H1 (cell line): ENCODE measurements around the gene LCORL. TPM values are rescaled to one million over a fixed set of nuclear protein-coding genes. Genes with fewer than 3 reads are reported as not detected.

Source experiments
- CTCF ChIA-PET: fragments of 300-600 bp; sonication (Branson Sonifier 250); formaldehyde crosslinking; loops from one replicate; lab custom pipeline; 2021; ENCODE audit not compliant: partially characterized antibody; lab: Charles Lee
- POLR2A ChIA-PET: fragments of 300-600 bp; sonication (Branson Sonifier 250); formaldehyde crosslinking; loops from one replicate; lab custom pipeline; 2021; ENCODE audit warnings: inconsistent platforms; ENCODE audit not compliant: partially characterized antibody; lab: Charles Lee
- DNase-seq, 2 experiments: peaks; one replicate each; pipeline versions ENCODE4 v3.0.0 to v3.0.0-alpha.2; 2010 to 2022; ENCODE audit warnings: low spot score in 2 of 2, low read depth in 1 of 2, mixed read lengths in 1 of 2
- FAIRE-seq: peaks from 2 replicates; lab custom pipeline; 2011; peaks lifted over from hg19 to GRCh38; lab: Jason Lieb, UNC
- H2AFZ ChIP-seq: 2 replicates; pipeline ENCODE4 v1.8.1; 2012; ENCODE audit warnings: low read length, inconsistent platforms
- H2AK5ac ChIP-seq: 2 replicates; pipeline ENCODE4 v1.6.1; 2013; ENCODE audit warnings: low read depth, low read length
- H2BK120ac ChIP-seq: replicated peaks from 2 replicates; pipeline ENCODE3; 2013; ENCODE audit warnings: low read depth, low read length, inconsistent platforms
- H2BK12ac ChIP-seq: 2 replicates; pipeline ENCODE4 v1.6.1; 2013; ENCODE audit warnings: low read depth, low read length
- H2BK15ac ChIP-seq: 2 replicates; pipeline ENCODE4 v1.6.1; 2013; ENCODE audit warnings: low read length
- H2BK20ac ChIP-seq: 2 replicates; pipeline ENCODE4 v1.6.1; 2013; ENCODE audit warnings: low read length
- H2BK5ac ChIP-seq: 2 replicates; pipeline ENCODE4 v1.6.1; 2013; ENCODE audit warnings: low read depth, low read length
- H3K14ac ChIP-seq: 2 replicates; pipeline ENCODE4 v1.6.1; 2013; ENCODE audit warnings: inconsistent platforms; ENCODE audit not compliant: insufficient read length
- H3K18ac ChIP-seq: 2 replicates; pipeline ENCODE4 v1.6.1; 2013; ENCODE audit warnings: low read length; ENCODE audit errors: extremely low read depth
- H3K23ac ChIP-seq: 2 replicates; pipeline ENCODE4 v1.6.1; 2013; ENCODE audit warnings: inconsistent platforms; ENCODE audit not compliant: insufficient read length
- H3K23me2 ChIP-seq: 2 replicates; pipeline ENCODE4 v1.6.1; 2013; ENCODE audit warnings: low read depth, low read length
- H3K27ac ChIP-seq: 2 replicates; pipeline ENCODE4 v1.6.1; 2011; ENCODE audit warnings: low read depth, low read length, inconsistent platforms
- H3K27me3 ChIP-seq, 4 experiments: replicated peaks in 1 of 4; 1 replicate in 1 of 4; 2 replicates in 3 of 4; pipeline versions ENCODE4 v1.6.1 to v1.8.1; 2011 to 2013; ENCODE audit warnings: low read length in 3 of 4, mild to moderate bottlenecking in 3 of 4, inconsistent platforms in 2 of 4, mixed read lengths in 2 of 4, moderate library complexity in 1 of 4; ENCODE audit not compliant: control insufficient read depth in 3 of 4, insufficient read depth in 3 of 4; ENCODE audit errors: extremely low read depth in 1 of 4
- H3K36me3 ChIP-seq, 4 experiments: 2 replicates each; pipeline versions ENCODE4 v1.6.1 to v1.8.1; 2011 to 2013; ENCODE audit warnings: mild to moderate bottlenecking in 4 of 4, low read length in 3 of 4, moderate library complexity in 2 of 4, control low read depth in 1 of 4, inconsistent platforms in 1 of 4; ENCODE audit not compliant: insufficient read depth in 4 of 4, control insufficient read depth in 2 of 4
- H3K4ac ChIP-seq: replicated peaks from 2 replicates; pipeline ENCODE3; 2013; ENCODE audit warnings: low read length, low read depth, mixed read lengths, inconsistent platforms; ENCODE audit not compliant: insufficient read length
- H3K4me1 ChIP-seq, 4 experiments: replicated peaks in 1 of 4; 1 replicate in 1 of 4; 2 replicates in 3 of 4; pipeline versions ENCODE4 v1.6.1 to v1.8.1; 2011 to 2013; ENCODE audit warnings: low read length in 3 of 4, inconsistent platforms in 2 of 4, mixed read lengths in 1 of 4; ENCODE audit not compliant: insufficient read depth in 4 of 4, control insufficient read depth in 3 of 4
- H3K4me2 ChIP-seq, 2 experiments: 2 replicates each; pipeline versions ENCODE4 v1.6.1 to v1.8.1; 2011 to 2013; ENCODE audit warnings: low read depth in 2 of 2, low read length in 2 of 2, control low read depth in 1 of 2, inconsistent platforms in 1 of 2, mild to moderate bottlenecking in 1 of 2; ENCODE audit not compliant: insufficient read depth in 1 of 2
- H3K4me3 ChIP-seq, 4 experiments: fragments of 200-600, 300-600 bp in 1 of 4; sonication (generic), shearing (Covaris generic), sonication (Bioruptor Twin) in 1 of 4; 2 replicates each; pipeline versions ENCODE4 v1.5.1 to v1.8.1; 2011 to 2016; ENCODE audit warnings: low read length in 4 of 4, low read depth in 3 of 4, control low read depth in 2 of 4, inconsistent platforms in 2 of 4, mild to moderate bottlenecking in 2 of 4, mixed read lengths in 1 of 4, moderate library complexity in 1 of 4; ENCODE audit not compliant: insufficient read depth in 2 of 4; ENCODE audit errors: extremely low read depth in 1 of 4
- H3K56ac ChIP-seq: replicated peaks from 2 replicates; pipeline ENCODE3; 2013; ENCODE audit warnings: low read depth, mild to moderate bottlenecking, mixed read lengths, low read length, inconsistent platforms; ENCODE audit not compliant: insufficient read length
- H3K79me1 ChIP-seq: 2 replicates; pipeline ENCODE4 v1.6.1; 2013; ENCODE audit warnings: low read depth, low read length, control low read depth
- H3K79me2 ChIP-seq, 2 experiments: 2 replicates each; pipeline versions ENCODE4 v1.6.1 to v1.8.1; 2012 to 2013; ENCODE audit warnings: low read length in 2 of 2, mild to moderate bottlenecking in 2 of 2, inconsistent platforms in 1 of 2; ENCODE audit not compliant: insufficient read depth in 2 of 2, control insufficient read depth in 1 of 2
- H3K9ac ChIP-seq, 4 experiments: replicated peaks in 1 of 4; 1 replicate in 1 of 4; 2 replicates in 3 of 4; pipeline versions ENCODE4 v1.6.1 to v1.8.1; 2011 to 2013; ENCODE audit warnings: low read depth in 3 of 4, low read length in 3 of 4, control low read depth in 2 of 4, mild to moderate bottlenecking in 2 of 4, moderate library complexity in 2 of 4, inconsistent platforms in 1 of 4; ENCODE audit errors: extremely low read depth in 1 of 4
- H3K9me3 ChIP-seq, 2 experiments: 2 replicates each; pipeline versions ENCODE4 v1.6.1 to v1.8.1; 2012 to 2013; ENCODE audit warnings: mild to moderate bottlenecking in 2 of 2, moderate library complexity in 2 of 2, control low read depth in 1 of 2, inconsistent platforms in 1 of 2, low read depth in 1 of 2, low read length in 1 of 2, mixed read lengths in 1 of 2; ENCODE audit not compliant: insufficient read depth in 2 of 2
- H4K20me1 ChIP-seq, 2 experiments: replicated peaks in 1 of 2; 2 replicates each; pipeline versions ENCODE3 to v1.8.1; 2011 to 2013; ENCODE audit warnings: inconsistent platforms in 2 of 2, low read length in 2 of 2, mild to moderate bottlenecking in 1 of 2; ENCODE audit not compliant: insufficient read depth in 2 of 2, control insufficient read depth in 1 of 2
- H4K5ac ChIP-seq: 2 replicates; pipeline ENCODE4 v1.6.1; 2013; ENCODE audit warnings: low read length, low read depth, mixed read lengths, inconsistent platforms; ENCODE audit not compliant: insufficient read length
- H4K8ac ChIP-seq: 2 replicates; pipeline ENCODE4 v1.8.0; 2013; ENCODE audit warnings: mild to moderate bottlenecking, moderate library complexity, low read length, inconsistent platforms; ENCODE audit not compliant: insufficient read depth; ENCODE audit errors: extremely low read depth
- H4K91ac ChIP-seq: replicated peaks from 2 replicates; pipeline ENCODE3; 2013; ENCODE audit warnings: low read length, mixed read lengths, inconsistent platforms; ENCODE audit not compliant: insufficient read length
- FOSL1 ChIP-seq: IDR thresholded peaks from 2 replicates; pipeline ENCODE4 v1.6.1; 2011; ENCODE audit warnings: mild to moderate bottlenecking, low read depth, low read length, moderate library complexity; ENCODE audit not compliant: insufficient read depth
- NRF1 ChIP-seq: IDR thresholded peaks from 2 replicates; pipeline ENCODE4 v1.6.1; 2011; ENCODE audit warnings: mild to moderate bottlenecking, low read depth, low read length, improper control_type of control experiment
- PHF8 ChIP-seq: fragments of 200-600 bp; sonication (generic); conservative IDR thresholded peaks from 2 replicates; pipeline ENCODE4 v1.7.1; 2012; ENCODE audit warnings: low read depth, mild to moderate bottlenecking, inconsistent platforms, low read length, moderate library complexity
- RAD21 ChIP-seq, 2 experiments: IDR thresholded peaks in 1 of 2; conservative IDR thresholded peaks in 1 of 2; 2 replicates each; pipeline ENCODE4 v1.6.1; 2011; ENCODE audit warnings: low read depth in 2 of 2, low read length in 2 of 2, improper control_type of control experiment in 1 of 2, inconsistent platforms in 1 of 2, mild to moderate bottlenecking in 1 of 2, moderate library complexity in 1 of 2
- RFX5 ChIP-seq: IDR thresholded peaks from 2 replicates; pipeline ENCODE4 v1.6.1; 2011; ENCODE audit warnings: low read depth, low read length, improper control_type of control experiment, borderline replicate concordance
- RNF2 ChIP-seq: fragments of 200-900, 300-1000 bp; sonication (generic); IDR thresholded peaks from 2 replicates; pipeline ENCODE4 v1.7.1; 2016; ENCODE audit warnings: borderline replicate concordance, low read depth, mild to moderate bottlenecking, antibody characterized with exemption, low read length; ENCODE audit not compliant: poor library complexity, severe bottlenecking; ENCODE audit errors: missing control alignments
- SAP30 ChIP-seq: fragments of 300-600 bp; sonication (generic); IDR thresholded peaks from 2 replicates; pipeline ENCODE4 v1.7.1; 2012; ENCODE audit warnings: low read length, moderate library complexity, mild to moderate bottlenecking, inconsistent platforms; ENCODE audit not compliant: insufficient read depth, insufficient replicate concordance
- SIX5 ChIP-seq: IDR thresholded peaks from 2 replicates; pipeline ENCODE4 v1.6.1; 2011; ENCODE audit warnings: mild to moderate bottlenecking, low read depth, low read length
- SRF ChIP-seq: IDR thresholded peaks from 2 replicates; pipeline ENCODE4 v1.6.1; 2011; ENCODE audit warnings: mild to moderate bottlenecking, low read depth, low read length, moderate library complexity
- TAF1 ChIP-seq: IDR thresholded peaks from 2 replicates; pipeline ENCODE4 v1.6.1; 2011; ENCODE audit warnings: mild to moderate bottlenecking, low read depth, low read length
- TBP ChIP-seq: IDR thresholded peaks from 2 replicates; pipeline ENCODE4 v1.6.1; 2011; ENCODE audit warnings: low read depth, low read length, improper control_type of control experiment
- ZNF274 ChIP-seq: IDR thresholded peaks from 2 replicates; pipeline ENCODE4 v1.7.0; 2012; ENCODE audit warnings: low read length, borderline replicate concordance; ENCODE audit errors: extremely low read depth
- polyA plus RNA-seq, 7 experiments: library from polyadenylated mRNA; depleted of rRNA in 3 of 7; stranded (reverse) in 5 of 7; unstranded in 2 of 7; fragments of >200 nt in 5 of 7; fragments of 200-250 nt in 2 of 7; gene quantifications; 1 replicate in 5 of 7; 2 replicates in 1 of 7; 4 replicates in 1 of 7; pipeline versions ENCODE4 v1.2.1 to v1.2.3, GENCODE V29; 2011 to 2013; ENCODE audit warnings: missing spikeins in 2 of 7, mixed read lengths in 2 of 7
- total RNA-seq: library from RNA; stranded (reverse); fragmentation: NEBNext Ultra II Directional; extraction: Animal tissue kit (Norgen Biotek cat#: 25700); gene quantifications from 2 replicates; pipeline ENCODE4 v1.2.1, GENCODE V29; 2021

LCORL gene
- total and polyA plus RNA-seq, 2 of the 8 experiments (the other 6 are each of a cell fraction or from before 2014, with no cell fraction given): 2.2 to 19.2 TPM

DNA sequence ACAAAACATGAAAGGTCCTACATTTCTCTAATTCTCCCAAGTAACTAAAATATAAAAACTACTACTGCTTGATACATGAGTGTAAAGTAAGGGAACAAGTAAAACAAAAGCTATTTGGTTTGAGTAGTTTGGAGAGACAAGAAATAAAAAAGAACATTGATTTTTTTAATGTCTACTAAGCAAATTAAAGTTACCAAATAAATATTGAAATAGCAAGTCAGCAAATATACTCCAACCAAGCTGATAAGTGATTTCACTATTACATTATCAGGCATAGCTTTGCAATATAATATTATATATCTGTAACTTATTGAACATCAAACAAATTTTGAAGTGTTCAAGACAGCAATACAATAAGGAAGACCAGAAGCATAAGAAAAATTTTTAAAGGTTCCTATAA, 60.3 kb downstream of the LCORL start:
- H2BK120ac ChIP-seq: no peak overlapping the region
- peaks cover 0 to 12% (median 0%) of the 10 kb centered on the region in 4 experiments; a peak in 1 of 8 replicates for H3K36me3 ChIP-seq
- H4K8ac ChIP-seq: no peak overlapping the region
- no peak overlapping the region for H3K4me3 ChIP-seq
- H3K79me2 ChIP-seq: peaks cover 0 to 6% of the 10 kb centered on the region in 2 experiments; a peak in 1 of 4 replicates
- CTCF ChIA-PET: no interaction called here
- H2BK5ac ChIP-seq: no peak overlapping the region
- no peak overlapping the region for H2AFZ ChIP-seq
- H3K9me3 ChIP-seq: no peaks in the 10 kb centered on the region
- H3K79me1 ChIP-seq: no peaks in the 10 kb centered on the region
- no peak overlapping the region for H3K9ac ChIP-seq
- H3K27ac ChIP-seq: no peak overlapping the region
- no peaks in the 10 kb centered on the region for H4K20me1 ChIP-seq
- H2AK5ac ChIP-seq: no peak overlapping the region
- no peak overlapping the region for H2BK20ac ChIP-seq
- H2BK15ac ChIP-seq: no peak overlapping the region
- H3K27me3 ChIP-seq: no peaks in the 10 kb centered on the region
- no peak overlapping the region for H3K14ac ChIP-seq
- TF ChIP-seq SRF: no peak
- no peak for TF ChIP-seq TAF1
- no peak for TF ChIP-seq SIX5
- no peak for TF ChIP-seq TBP
- no peak for TF ChIP-seq SAP30
- no peak for TF ChIP-seq ZNF274
- TF ChIP-seq PHF8: no peak
- no peak for TF ChIP-seq NRF1
- no peak for TF ChIP-seq FOSL1
- TF ChIP-seq RNF2: no peak
- TF ChIP-seq RAD21 (IDR thresholded peaks at IDR 0.05 in 1 of 2, conservative IDR thresholded peaks at IDR 0.05 in 1 of 2; ENCODE audit: low read depth in 2 of 2, low read length in 2 of 2): no peak
- no peak for TF ChIP-seq RFX5
- peaks cover 0 to 5% (median 0%) of the 10 kb centered on the region in 4 experiments; a peak in 1 of 7 replicates for H3K4me1 ChIP-seq
- POLR2A ChIA-PET: no interaction called here
- no peak overlapping the region for H3K23ac ChIP-seq
- H4K5ac ChIP-seq: no peak overlapping the region
- H3K4me2 ChIP-seq: no peak overlapping the region
- no peak overlapping the region for H3K56ac ChIP-seq
- no peak overlapping the region for H3K4ac ChIP-seq
- no peak for DNase-seq
- H4K91ac ChIP-seq: no peak overlapping the region
- no peaks in the 10 kb centered on the region for H3K23me2 ChIP-seq
- no peak overlapping the region for H2BK12ac ChIP-seq
- no peak for FAIRE-seq
- no peak overlapping the region for H3K18ac ChIP-seq
